ENCODE measurements around the gene SLX4IP. TPM values are rescaled to one million over a fixed set of nuclear protein-coding genes. Genes with fewer than 3 reads are reported as not detected.

The SLX4IP gene
- total and polyA plus RNA-seq, 2 of the 13 experiments (the other 11 are each of a cell fraction or from before 2014, with no cell fraction given), result 3.6 to 7.3 TPM

DNA sequence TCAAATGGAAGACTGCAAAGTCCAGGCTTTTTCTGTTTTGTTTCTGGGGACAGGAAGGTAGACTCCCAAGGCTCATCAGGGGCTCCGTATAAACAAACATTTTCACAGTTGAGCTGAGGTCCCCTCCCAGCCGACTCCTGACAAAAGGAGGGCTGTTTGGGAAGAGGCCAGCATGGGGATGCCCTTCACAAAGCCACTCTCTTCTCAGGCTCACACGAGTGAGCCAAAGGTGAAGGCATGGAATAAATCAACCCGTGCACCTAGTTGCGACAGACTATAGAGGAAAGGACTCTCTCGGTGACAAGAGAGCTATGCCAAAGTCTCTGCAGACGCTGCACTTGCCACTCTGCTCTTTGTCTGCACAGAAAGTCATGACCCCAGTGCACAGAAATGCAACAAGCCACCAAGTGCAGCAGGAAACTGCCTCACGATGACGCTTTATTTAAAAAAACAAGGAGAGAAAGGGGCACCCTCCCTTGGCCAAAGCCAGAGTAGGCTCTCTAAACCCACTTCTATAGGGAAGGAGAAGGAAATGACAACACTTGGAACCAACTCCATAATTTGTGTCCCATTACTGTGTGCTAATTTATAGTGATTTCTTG, 217.7 kb downstream of the SLX4IP start (continued):
- TF ChIP-seq ARID5B (CRISPR knock-in tag; IDR thresholded peaks at IDR 0.05), result peak; percentile 47; the same call in 1 of the 2 replicates
- no peak for TF ChIP-seq MIXL1 (CRISPR knock-in tag; IDR thresholded peaks at IDR 0.05)
- no peak for TF ChIP-seq ZNF879 (CRISPR knock-in tag; IDR thresholded peaks at IDR 0.05)
- no peak for TF ChIP-seq MEIS2 (CRISPR knock-in tag; IDR thresholded peaks at IDR 0.05)
- peak; percentile 51; the same call in 1 of the 2 replicates for TF ChIP-seq ZMYM3 (CRISPR knock-in tag; IDR thresholded peaks at IDR 0.05)
- 0 out of 2 replicates have a peak, but pooled peaks have one; percentile 43 for TF ChIP-seq ZNF543 (CRISPR knock-in tag; IDR thresholded peaks at IDR 0.05)
- no peak for TF ChIP-seq THYN1 (CRISPR knock-in tag; IDR thresholded peaks at IDR 0.05; ENCODE audit: borderline replicate concordance, low read depth)
- TF ChIP-seq POLR2G (IDR thresholded peaks at IDR 0.05; ENCODE audit: low read depth, low read length), result peak; percentile 61
- TF ChIP-seq NR2F6 (IDR thresholded peaks at IDR 0.05), result peak; percentile 81
- peak; percentile 43; the same call in 1 of the 2 replicates for TF ChIP-seq NR2F6 (CRISPR knock-in tag; IDR thresholded peaks at IDR 0.05)
- TF ChIP-seq SP4 (CRISPR knock-in tag; IDR thresholded peaks at IDR 0.05), result no peak
- no peak for TF ChIP-seq IRF1 (CRISPR knock-in tag; IDR thresholded peaks at IDR 0.05; ENCODE audit: low read depth)
- TF ChIP-seq CENPX (CRISPR knock-in tag; IDR thresholded peaks at IDR 0.05), result no peak
- peak; percentile 29; the same call in 1 of the 2 replicates for TF ChIP-seq SPEN (CRISPR knock-in tag; IDR thresholded peaks at IDR 0.05; ENCODE audit: low read depth)
- TF ChIP-seq ZEB1 (IDR thresholded peaks at IDR 0.05; ENCODE audit: insufficient replicate concordance, low read depth), result peak; percentile 91
- peak; percentile 63; the same call in 1 of the 2 replicates for TF ChIP-seq ZNF430 (CRISPR knock-in tag; IDR thresholded peaks at IDR 0.05)
- no peak for TF ChIP-seq MZF1 (CRISPR knock-in tag; IDR thresholded peaks at IDR 0.05; ENCODE audit: borderline replicate concordance)
- peak; percentile 56; the same call in 1 of the 2 replicates for TF ChIP-seq CREM (IDR thresholded peaks at IDR 0.05)
- no peak for TF ChIP-seq CREM (CRISPR knock-in tag; IDR thresholded peaks at IDR 0.05)
- TF ChIP-seq ZFX (CRISPR knock-in tag; IDR thresholded peaks at IDR 0.05; ENCODE audit: low read depth), result peak; percentile 37; the same call in 1 of the 2 replicates
- peak; percentile 36; the same call in 1 of the 2 replicates for TF ChIP-seq SAP130 (CRISPR knock-in tag; IDR thresholded peaks at IDR 0.05; ENCODE audit: low read depth)
- no peak for TF ChIP-seq RFX5 (IDR thresholded peaks at IDR 0.05; ENCODE audit: low read depth, low read length)
- no peak for TF ChIP-seq HNF1A (IDR thresholded peaks at IDR 0.05; ENCODE audit: low read depth)
- peak; percentile 63; the same call in 1 of the 2 replicates for TF ChIP-seq HNF1A (CRISPR knock-in tag; IDR thresholded peaks at IDR 0.05; ENCODE audit: borderline replicate concordance)
